HG03064 (cell line): ENCODE measurements around the gene SLC30A10.
"Not testable (repeated sequence)": the region's sequence is repeated elsewhere in the genome, so short reads cannot be mapped to it uniquely, and the experiment has no call there.

Source experiments
- ATAC-seq: cut with Tn5 transposase; IDR thresholded peaks from one replicate; pipeline ENCODE4 v1.9.1; 2021; ENCODE audit warnings: low read depth; ENCODE audit not compliant: unreplicated experiment

The SLC30A10 gene

DNA sequence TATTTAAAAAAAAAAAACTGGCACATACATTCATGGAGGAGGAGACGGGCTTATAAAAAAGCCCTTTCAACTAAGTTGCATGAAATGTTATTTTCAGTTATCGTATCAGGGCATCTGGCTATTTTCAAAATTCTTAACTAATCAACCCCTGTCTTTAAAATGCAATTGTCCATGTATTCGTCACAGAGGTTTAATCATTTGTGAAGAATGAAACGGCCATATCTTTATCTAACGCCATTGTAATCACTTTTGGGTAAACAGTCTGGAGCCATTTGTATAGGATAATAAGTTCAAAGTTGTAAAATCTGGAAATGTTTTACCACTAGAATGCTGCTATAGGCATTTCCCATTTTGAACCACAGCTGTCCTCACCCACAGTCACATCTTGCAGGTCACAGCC, 30.4 kb downstream of the SLC30A10 start:
- no peak for ATAC-seq

- ATAC-seq = not testable (repeated sequence)
Observed at GRCh38 chr1:219892271-219892670, 36.1 kb downstream of the SLC30A10 start.

GRCh38 chr1:219891846-219892245, 36.5 kb downstream of the SLC30A10 start:
- ATAC-seq = not testable (repeated sequence)

DNA sequence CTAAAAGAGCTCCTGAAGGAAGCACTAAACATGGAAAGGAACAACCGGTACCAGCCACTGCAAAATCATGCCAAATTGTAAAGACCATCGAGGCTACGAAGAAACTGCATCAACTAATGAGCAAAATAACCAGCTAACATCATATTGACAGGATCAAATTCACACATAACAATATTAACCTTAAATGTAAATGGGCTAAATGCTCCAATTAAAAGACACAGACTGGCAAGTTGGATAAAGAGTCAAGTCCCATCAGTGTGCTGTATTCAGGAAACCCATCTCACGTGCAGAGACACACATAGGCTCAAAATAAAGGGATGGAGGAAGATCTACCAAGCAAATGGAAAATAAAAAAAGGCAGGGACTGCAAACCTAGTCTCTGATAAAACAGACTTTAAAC, 39.7 kb downstream of the SLC30A10 start:
- not testable (repeated sequence) for ATAC-seq

- no peak for ATAC-seq
Observed at GRCh38 chr1:219885680-219886079, 42.7 kb downstream of the SLC30A10 start.

- ATAC-seq = no peak
Observed at GRCh38 chr1:219883400-219884332, 44.7 kb downstream of the SLC30A10 start.

GRCh38 chr1:219882755-219883154, 45.6 kb downstream of the SLC30A10 start:
- no peak for ATAC-seq

GRCh38 chr1:219882096-219882495, 46.3 kb downstream of the SLC30A10 start:
- ATAC-seq = no peak

DNA sequence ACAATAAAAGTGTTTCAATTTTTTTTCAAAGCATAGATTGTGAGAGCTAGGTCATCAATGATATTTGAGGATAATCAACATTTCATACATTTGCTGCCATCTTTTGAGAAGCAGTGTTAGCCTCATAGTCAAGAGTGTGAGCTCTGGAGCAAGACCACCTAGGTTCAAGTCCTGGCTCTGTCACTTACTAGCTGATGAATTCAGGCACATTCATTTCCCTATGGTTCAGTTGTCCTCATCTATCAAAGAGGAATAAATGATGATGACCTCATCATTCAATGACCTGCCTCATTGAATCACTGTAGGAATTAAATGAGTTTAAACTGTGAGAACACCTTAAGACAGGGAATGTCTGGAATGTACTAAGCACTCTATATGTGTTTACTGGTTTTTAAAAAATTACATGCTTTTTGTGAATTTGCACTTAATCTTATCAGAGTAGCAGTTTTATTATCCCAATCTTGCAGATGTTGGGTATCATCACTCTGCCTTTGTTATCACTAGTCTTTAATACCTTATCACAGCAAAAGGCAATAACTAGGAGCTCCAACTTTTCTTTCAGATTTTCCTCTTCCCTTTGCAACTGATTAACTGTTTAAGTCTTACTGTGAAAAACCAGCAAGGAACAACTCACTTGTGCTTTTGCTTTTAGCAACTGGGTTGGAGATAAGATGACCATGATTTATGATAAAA, 47.4 kb downstream of the SLC30A10 start:
- ATAC-seq = no peak

GRCh38 chr1:219876798-219877209, 51.6 kb downstream of the SLC30A10 start:
- no peak for ATAC-seq

DNA sequence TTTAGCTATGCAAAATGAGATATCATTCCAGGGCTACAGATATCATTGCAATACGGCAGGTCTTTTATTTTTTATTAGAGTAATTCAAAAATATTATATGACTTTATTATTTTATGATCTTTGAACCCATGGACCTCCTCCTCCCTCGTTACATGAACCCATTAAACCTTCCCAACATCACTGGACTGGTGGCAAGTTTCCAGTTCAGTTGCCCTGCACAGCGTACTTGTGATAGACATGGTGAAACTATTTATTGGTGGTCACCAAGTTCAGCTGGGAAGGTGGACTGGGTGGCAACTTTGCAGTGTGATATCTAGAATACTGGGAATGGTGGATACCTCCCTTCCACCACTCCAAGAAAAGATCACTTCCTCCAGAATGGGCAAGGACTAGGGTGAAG, 52.5 kb downstream of the SLC30A10 start:
- no peak for ATAC-seq

DNA sequence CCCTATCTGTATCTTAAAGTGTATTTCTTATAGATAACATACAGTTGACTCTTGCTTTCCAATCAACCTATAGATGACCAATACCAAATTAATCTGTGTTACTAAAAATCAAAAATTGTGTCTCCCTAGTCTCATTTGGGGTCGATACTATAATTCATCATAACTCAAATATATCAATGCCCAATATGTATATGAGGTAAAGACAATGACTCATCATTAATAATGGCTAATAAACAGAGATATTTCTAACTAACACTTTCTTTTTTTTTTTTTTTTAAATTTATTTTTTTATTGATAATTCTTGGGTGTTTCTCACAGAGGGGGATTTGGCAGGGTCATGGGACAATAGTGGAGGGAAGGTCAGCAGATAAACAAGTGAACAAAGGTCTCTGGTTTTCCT, 55.8 kb downstream of the SLC30A10 start:
- not testable (repeated sequence) for ATAC-seq

- no peak for ATAC-seq
Observed at GRCh38 chr1:219871427-219872057, 56.8 kb downstream of the SLC30A10 start.

GRCh38 chr1:219868615-219869014, 59.7 kb downstream of the SLC30A10 start:
- ATAC-seq = not testable (repeated sequence)
